ENCODE data around the gene CD209. TPM values are rescaled to one million over a fixed set of nuclear protein-coding genes. Genes with fewer than 3 reads are reported as not detected.

The CD209 gene
- total RNA-seq, 1 donor from 2014 or later = not detected

DNA sequence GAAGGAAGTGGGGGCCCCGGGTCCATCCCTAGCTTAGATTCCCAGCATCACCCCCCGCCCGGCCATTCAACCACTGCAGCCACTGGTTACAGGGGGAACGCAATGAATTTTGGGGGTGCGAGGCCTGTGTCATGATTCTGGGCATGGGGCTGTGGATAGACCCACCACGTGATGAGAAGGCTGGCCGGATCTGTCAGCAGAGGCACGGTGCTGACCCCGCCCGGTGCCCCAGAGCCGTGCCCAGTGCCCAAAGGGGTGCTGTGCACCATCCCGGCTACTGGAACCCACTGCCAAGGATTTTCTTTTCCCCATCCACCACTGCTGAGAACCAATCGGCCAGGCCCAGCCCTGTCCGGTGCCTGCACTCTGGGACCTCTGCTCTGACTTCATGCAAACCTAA is 43.1 kb upstream of the CD209 start:
- peaks cover 20% of the 10 kb centered on the region for H3K27me3 Mint-ChIP-seq (ENCODE audit: unreplicated experiment)
- TF ChIP-seq, protein P1, sequence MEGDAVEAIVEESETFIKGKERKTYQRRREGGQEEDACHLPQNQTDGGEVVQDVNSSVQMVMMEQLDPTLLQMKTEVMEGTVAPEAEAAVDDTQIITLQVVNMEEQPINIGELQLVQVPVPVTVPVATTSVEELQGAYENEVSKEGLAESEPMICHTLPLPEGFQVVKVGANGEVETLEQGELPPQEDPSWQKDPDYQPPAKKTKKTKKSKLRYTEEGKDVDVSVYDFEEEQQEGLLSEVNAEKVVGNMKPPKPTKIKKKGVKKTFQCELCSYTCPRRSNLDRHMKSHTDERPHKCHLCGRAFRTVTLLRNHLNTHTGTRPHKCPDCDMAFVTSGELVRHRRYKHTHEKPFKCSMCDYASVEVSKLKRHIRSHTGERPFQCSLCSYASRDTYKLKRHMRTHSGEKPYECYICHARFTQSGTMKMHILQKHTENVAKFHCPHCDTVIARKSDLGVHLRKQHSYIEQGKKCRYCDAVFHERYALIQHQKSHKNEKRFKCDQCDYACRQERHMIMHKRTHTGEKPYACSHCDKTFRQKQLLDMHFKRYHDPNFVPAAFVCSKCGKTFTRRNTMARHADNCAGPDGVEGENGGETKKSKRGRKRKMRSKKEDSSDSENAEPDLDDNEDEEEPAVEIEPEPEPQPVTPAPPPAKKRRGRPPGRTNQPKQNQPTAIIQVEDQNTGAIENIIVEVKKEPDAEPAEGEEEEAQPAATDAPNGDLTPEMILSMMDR (IDR thresholded peaks at IDR 0.05) = no peak
- no peak for DNase-seq (ENCODE audit: extremely low spot score, unreplicated experiment)

DNA sequence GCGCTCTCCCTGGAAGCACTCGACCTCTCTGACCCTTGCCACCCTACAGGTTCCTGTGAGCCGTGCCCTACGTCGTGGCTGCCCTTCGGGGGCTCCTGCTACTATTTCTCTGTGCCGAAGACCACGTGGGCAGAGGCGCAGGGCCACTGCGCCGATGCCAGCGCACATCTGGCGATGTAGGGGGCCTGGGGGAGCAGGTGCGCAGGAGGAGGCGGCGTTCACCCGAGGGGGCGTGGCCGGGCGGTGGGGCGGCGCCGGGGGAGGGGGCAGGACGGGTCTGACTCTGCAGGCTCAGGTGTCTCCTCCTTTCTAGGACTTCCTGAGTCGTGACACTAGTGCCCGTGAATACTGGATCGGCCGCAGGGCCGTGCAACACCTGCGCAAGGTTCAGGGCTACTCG is 42.1 kb upstream of the CD209 start:
- no peak overlapping the region for H3K4me3 Mint-ChIP-seq (ENCODE audit: unreplicated experiment)
- no peaks in the 10 kb centered on the region for H3K9me3 Mint-ChIP-seq (ENCODE audit: unreplicated experiment)
- TF ChIP-seq, protein P1 (IDR thresholded peaks at IDR 0.05) = no peak
- H3K36me3 Mint-ChIP-seq (ENCODE audit: unreplicated experiment) = no peaks in the 10 kb centered on the region
- peaks cover 20% of the 10 kb centered on the region for H3K27me3 Mint-ChIP-seq (ENCODE audit: unreplicated experiment)
- no peak for DNase-seq (ENCODE audit: extremely low spot score, unreplicated experiment)
- H3K27ac Mint-ChIP-seq (ENCODE audit: unreplicated experiment) = no peak overlapping the region
- H3K4me1 Mint-ChIP-seq (ENCODE audit: unreplicated experiment) = no peaks in the 10 kb centered on the region

More for the DNA sequence above, 43.1 kb upstream of the CD209 start:
- no peaks in the 10 kb centered on the region for H3K9me3 Mint-ChIP-seq (ENCODE audit: unreplicated experiment)
- H3K36me3 Mint-ChIP-seq (ENCODE audit: unreplicated experiment) = no peaks in the 10 kb centered on the region
- no peak overlapping the region for H3K27ac Mint-ChIP-seq (ENCODE audit: unreplicated experiment)
- H3K4me1 Mint-ChIP-seq (ENCODE audit: unreplicated experiment) = no peaks in the 10 kb centered on the region
- H3K4me3 Mint-ChIP-seq (ENCODE audit: unreplicated experiment) = no peak overlapping the region

DNA sequence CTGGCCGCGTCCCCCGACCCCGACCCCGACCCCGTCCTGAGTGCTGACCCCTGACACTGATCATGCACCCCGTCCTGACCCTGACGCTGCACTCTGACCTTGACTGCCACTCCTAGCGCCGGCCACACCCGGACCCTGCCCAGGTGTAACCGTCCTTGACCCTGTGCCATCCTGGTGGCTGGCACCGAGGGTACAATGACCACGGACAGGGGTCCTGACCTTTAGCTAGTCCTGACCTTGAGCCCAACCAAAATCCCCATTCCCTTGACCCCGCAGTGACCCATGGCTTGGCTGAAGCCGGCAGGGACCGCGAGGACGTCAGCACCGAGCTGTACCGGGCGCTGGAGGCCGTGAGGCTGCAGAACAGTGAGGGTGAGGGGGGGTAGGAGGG is 41.6 kb upstream of the CD209 start:
- Mint-ChIP-seq H3K36me3 (ENCODE audit: unreplicated experiment) (no peaks in the 10 kb centered on the region), H3K4me1 (ENCODE audit: unreplicated experiment) (no peaks in the 10 kb centered on the region), H3K4me3 (ENCODE audit: unreplicated experiment) (no peak overlapping the region), H3K27ac (ENCODE audit: unreplicated experiment) (no peak overlapping the region), H3K27me3 (ENCODE audit: unreplicated experiment) (peaks cover 22% of the 10 kb centered on the region), H3K9me3 (ENCODE audit: unreplicated experiment) (no peaks in the 10 kb centered on the region)
- TF ChIP-seq, protein P1 (IDR thresholded peaks at IDR 0.05) = no peak
- DNase-seq (ENCODE audit: extremely low spot score, unreplicated experiment) = no peak

DNA sequence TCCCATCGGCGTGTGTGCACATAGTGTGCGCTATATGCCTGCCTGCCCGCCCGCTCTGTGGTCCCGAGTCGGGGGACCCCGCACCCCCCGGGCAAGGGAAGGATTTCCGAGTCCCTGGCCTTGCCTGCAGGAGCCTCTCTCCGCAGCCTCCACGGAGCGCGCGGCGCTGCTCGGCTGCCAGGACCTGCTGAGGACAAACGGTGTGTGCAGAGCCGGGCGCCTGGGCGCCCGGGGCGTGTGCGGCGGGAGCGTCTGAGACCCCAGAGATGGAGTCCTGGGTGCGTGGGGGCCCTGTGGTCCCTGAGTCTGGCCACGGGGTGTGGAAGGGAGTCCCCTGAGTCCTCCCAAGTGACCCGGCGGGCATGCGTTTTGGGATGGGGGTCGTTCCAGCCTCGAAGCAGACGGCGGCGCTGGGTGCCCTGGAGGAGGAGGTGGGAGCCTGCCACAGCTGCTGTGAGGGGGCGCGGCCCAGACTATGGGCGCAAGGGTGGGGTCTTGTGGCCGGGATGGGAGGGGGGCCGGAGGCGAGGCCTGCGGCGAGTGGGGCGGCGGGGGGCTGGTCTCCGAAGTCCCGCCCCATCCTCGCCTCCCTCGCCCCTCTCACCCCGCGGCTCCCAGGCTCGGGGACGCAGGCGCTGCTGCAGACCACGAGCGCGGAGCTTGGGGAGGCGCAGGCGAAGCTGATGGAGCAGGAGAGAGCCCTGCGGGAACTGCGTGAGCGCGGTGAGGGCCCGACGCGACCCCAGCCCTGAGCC is 41.0 kb upstream of the CD209 start:
- no peak for DNase-seq (ENCODE audit: extremely low spot score, unreplicated experiment)
- Mint-ChIP-seq H3K4me1 (ENCODE audit: unreplicated experiment) (no peaks in the 10 kb centered on the region), H3K36me3 (ENCODE audit: unreplicated experiment) (no peaks in the 10 kb centered on the region), H3K27me3 (ENCODE audit: unreplicated experiment) (peaks cover 28% of the 10 kb centered on the region), H3K27ac (ENCODE audit: unreplicated experiment) (no peak overlapping the region), H3K9me3 (ENCODE audit: unreplicated experiment) (no peaks in the 10 kb centered on the region), H3K4me3 (ENCODE audit: unreplicated experiment) (no peak overlapping the region)
- TF ChIP-seq, protein P1 (IDR thresholded peaks at IDR 0.05) = no peak

DNA sequence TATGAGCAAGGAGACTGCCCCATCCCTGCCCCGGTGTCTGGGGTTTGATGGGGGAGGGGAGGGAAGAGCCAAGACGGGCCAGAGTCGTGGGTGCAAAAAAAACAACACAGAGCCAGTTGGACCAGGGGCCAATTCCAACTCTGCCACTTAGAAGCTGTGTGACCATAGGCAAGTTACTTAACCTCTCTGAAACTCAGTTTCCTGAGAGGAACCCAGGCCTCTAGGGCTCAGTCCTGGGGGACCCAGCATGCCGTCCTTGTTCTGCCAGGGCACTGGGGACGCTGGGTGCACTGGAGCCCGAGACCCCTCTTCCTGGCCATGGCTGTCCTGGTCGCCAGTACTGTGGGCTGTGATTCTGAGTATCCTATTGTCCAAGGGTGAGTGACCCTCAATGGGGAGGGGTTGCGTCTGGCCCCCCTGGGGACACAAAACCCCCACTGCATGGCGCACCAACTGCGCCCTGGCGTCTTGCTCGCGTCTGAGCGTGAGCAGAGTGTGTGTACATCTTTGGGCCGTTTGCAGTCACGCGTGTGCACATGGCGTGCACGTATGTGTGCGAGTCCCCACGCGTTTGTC is 40.4 kb upstream of the CD209 start:
- Mint-ChIP-seq H3K9me3 (ENCODE audit: unreplicated experiment) (no peaks in the 10 kb centered on the region), H3K36me3 (ENCODE audit: unreplicated experiment) (no peaks in the 10 kb centered on the region), H3K27me3 (ENCODE audit: unreplicated experiment) (peaks cover 32% of the 10 kb centered on the region), H3K27ac (ENCODE audit: unreplicated experiment) (no peak overlapping the region), H3K4me1 (ENCODE audit: unreplicated experiment) (no peaks in the 10 kb centered on the region), H3K4me3 (ENCODE audit: unreplicated experiment) (no peak overlapping the region)
- no peak for DNase-seq (ENCODE audit: extremely low spot score, unreplicated experiment)
- TF ChIP-seq, protein P1 (IDR thresholded peaks at IDR 0.05) = no peak

All from osteocyte (in vitro differentiated cells).